ENCODE data around the gene CDK4. TPM values are rescaled to one million over a fixed set of nuclear protein-coding genes. Genes with fewer than 3 reads are reported as not detected.

Gene CDK4
- total RNA-seq, 3 donors from 2014 or later, result 41.4 to 62.7 (median 60.2) TPM

GRCh38 chr12:57743769-57744168, 8.3 kb downstream of the CDK4 start:
- DNase-seq (no peak), ATAC-seq (no peak)
- intact Hi-C loops (cut with DNase I, micrococcal nuclease), result no loop called here
- Histone ChIP-seq H3K4me1 (ENCODE audit: low read depth) (peaks cover 7% of the 10 kb centered on the region), H3K4me3 (no peak overlapping the region), H3K36me3 (ENCODE audit: low read depth) (no peaks in the 10 kb centered on the region), H3K9me3 (no peaks in the 10 kb centered on the region)
- TF ChIP-seq, protein P1, sequence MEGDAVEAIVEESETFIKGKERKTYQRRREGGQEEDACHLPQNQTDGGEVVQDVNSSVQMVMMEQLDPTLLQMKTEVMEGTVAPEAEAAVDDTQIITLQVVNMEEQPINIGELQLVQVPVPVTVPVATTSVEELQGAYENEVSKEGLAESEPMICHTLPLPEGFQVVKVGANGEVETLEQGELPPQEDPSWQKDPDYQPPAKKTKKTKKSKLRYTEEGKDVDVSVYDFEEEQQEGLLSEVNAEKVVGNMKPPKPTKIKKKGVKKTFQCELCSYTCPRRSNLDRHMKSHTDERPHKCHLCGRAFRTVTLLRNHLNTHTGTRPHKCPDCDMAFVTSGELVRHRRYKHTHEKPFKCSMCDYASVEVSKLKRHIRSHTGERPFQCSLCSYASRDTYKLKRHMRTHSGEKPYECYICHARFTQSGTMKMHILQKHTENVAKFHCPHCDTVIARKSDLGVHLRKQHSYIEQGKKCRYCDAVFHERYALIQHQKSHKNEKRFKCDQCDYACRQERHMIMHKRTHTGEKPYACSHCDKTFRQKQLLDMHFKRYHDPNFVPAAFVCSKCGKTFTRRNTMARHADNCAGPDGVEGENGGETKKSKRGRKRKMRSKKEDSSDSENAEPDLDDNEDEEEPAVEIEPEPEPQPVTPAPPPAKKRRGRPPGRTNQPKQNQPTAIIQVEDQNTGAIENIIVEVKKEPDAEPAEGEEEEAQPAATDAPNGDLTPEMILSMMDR (IDR thresholded peaks at IDR 0.05), result no peak

DNA sequence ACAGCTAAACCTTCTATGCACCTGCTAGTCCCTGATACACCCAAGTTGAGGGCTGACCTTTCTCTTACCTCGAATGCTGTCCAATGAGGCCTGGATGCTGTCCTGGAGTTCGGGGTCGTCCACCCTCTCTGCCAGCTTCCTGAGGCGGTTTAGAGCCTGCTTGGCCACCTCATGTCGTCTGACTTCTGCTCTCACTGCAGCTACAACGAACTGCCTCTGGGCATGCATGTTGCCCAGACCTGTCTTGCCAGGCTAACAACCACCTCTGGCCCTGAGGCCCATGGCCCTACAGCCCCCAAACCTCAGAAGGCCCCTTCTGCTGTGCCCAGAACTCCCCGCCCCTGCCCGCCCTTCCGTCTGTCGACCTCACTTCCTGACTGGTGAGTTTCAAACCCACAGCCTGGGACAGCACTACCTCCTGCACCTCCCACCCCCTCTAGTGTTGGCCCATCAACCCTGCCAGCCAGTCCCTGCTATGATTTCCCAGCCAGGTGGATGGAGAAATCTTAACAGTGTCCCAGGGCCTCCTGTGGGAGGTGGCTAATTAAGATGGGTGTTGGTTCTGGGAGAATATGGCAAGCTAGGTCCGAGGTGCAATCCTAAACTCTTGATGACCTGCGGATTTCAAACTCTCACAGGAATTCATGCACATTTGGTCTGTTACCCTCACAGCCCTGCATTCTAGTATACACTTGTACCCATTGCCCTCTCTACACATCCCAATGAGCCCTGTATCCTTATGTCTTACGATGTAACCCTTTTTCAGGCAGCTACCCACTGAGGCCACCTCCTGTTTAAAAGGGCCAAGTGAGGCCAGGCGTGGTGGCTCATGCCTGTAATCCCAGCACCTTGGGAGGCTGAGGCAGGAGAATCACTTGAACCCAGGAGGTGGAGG, 10.0 kb downstream of the CDK4 start:
- DNase-seq (peak; percentile 60 to 83 (median 64)), ATAC-seq (peak; percentile 44)
- Histone ChIP-seq H3K4me1 (ENCODE audit: low read depth) (peaks cover 22% of the 10 kb centered on the region), H3K9me3 (no peaks in the 10 kb centered on the region), H3K4me3 (no peak overlapping the region), H3K36me3 (ENCODE audit: low read depth) (no peaks in the 10 kb centered on the region)
- intact Hi-C loops (cut with DNase I, micrococcal nuclease), result no loop called here
- TF ChIP-seq, protein P1 (IDR thresholded peaks at IDR 0.05), result no peak

DNA sequence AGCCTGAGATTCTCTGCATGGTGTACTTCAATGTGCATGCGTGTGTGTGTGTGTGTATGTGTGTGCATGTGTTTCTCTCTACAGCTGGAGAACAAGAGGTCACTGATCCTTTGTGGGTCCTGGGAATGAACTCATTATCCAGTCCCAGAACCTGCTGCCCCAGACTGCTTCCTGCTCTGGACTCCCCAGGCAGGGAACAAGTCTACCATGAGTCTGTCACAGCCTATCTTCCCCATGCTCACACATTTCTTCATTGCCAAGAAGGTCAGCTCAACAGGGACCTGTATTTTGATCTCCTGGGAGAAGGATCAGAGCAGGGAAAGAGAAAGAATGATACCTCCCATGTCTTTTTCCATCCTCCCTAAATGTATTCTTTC, 10.7 kb downstream of the CDK4 start:
- Histone ChIP-seq H3K36me3 (ENCODE audit: low read depth) (no peaks in the 10 kb centered on the region), H3K4me3 (no peak overlapping the region), H3K4me1 (ENCODE audit: low read depth) (peaks cover 22% of the 10 kb centered on the region), H3K9me3 (no peaks in the 10 kb centered on the region)
- DNase-seq (no peak), ATAC-seq (no peak)
- intact Hi-C loops (cut with DNase I, micrococcal nuclease), result no loop called here
- TF ChIP-seq, protein P1 (IDR thresholded peaks at IDR 0.05), result no peak

- intact Hi-C loops (cut with DNase I, micrococcal nuclease), result no loop called here
- TF ChIP-seq, protein P1 (IDR thresholded peaks at IDR 0.05), result no peak
- H3K4me3 ChIP-seq, result no peak overlapping the region
- H3K4me1 ChIP-seq (ENCODE audit: low read depth), result peaks cover 22% of the 10 kb centered on the region
- no peaks in the 10 kb centered on the region for H3K9me3 ChIP-seq
- H3K36me3 ChIP-seq (ENCODE audit: low read depth), result no peaks in the 10 kb centered on the region
- ATAC-seq, result peak; percentile 42
- DNase-seq, result peak; percentile 52 to 83 (median 59)
Observed at GRCh38 chr12:57740656-57741412, 11.3 kb downstream of the CDK4 start.

- DNase-seq (no peak), ATAC-seq (no peak)
- TF ChIP-seq, protein P1 (IDR thresholded peaks at IDR 0.05), result no peak
- H3K4me3 ChIP-seq, result no peak overlapping the region
- peaks cover 22% of the 10 kb centered on the region for H3K4me1 ChIP-seq (ENCODE audit: low read depth)
- H3K36me3 ChIP-seq (ENCODE audit: low read depth), result no peaks in the 10 kb centered on the region
- H3K9me3 ChIP-seq, result no peaks in the 10 kb centered on the region
- intact Hi-C loops (cut with DNase I, micrococcal nuclease), result no loop called here
Observed at GRCh38 chr12:57739914-57740538, 12.1 kb downstream of the CDK4 start.

All from mucosa of descending colon (tissue), 3 donors.